ENCODE data around the gene TMEM219.

DNA sequence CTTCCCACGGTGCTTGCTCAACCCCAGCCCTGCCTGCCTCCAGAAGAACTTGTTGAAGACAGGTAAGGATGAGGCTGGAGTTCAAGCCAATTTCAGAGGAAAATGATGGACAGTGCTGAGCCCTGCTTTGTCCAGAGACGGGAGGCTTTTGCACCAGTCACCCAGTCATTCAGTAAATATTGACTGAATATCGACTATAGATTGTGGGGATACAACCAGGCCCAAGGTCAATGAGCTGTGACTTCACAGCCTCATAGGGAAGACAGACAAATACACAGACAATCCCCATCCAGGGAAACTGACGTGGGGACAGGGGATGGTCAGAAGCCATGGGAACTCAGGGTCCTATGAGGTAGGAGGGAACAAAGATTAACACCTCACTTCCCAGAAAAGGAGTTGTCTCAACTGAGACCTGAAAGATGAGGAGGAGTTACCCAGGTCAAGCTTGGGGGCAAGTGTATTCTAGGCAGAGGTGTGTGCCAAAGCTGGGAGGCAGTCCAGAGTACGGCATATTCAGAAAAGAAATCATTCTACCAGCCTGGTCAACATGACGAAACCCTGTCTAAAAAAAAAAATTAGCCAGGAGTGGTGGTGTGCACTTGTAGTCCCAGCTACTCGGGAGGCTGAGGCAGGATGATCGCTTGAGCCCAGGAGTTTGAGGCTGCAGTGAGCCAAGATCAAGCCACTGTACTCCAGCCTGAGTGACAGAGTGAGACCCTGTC is 54.8 kb downstream of the TMEM219 start:
- no peak for TF ChIP-seq POLR2A (IDR thresholded peaks at IDR 0.05; ENCODE audit: control extremely low read depth in 1 of 2, low read depth in 2 of 2, low read length in 2 of 2)
- TF ChIP-seq MAFK (IDR thresholded peaks at IDR 0.05; ENCODE audit: low read depth, low read length): no peak
- no peak for TF ChIP-seq CHD2 (IDR thresholded peaks at IDR 0.05; ENCODE audit: low read length)
- TF ChIP-seq EZH2 (IDR thresholded peaks at IDR 0.05; ENCODE audit: low read depth, low read length, severe bottlenecking): no peak
- TF ChIP-seq SIX5 (IDR thresholded peaks at IDR 0.05; ENCODE audit: low read depth, low read length): no peak
- TF ChIP-seq, protein P1, sequence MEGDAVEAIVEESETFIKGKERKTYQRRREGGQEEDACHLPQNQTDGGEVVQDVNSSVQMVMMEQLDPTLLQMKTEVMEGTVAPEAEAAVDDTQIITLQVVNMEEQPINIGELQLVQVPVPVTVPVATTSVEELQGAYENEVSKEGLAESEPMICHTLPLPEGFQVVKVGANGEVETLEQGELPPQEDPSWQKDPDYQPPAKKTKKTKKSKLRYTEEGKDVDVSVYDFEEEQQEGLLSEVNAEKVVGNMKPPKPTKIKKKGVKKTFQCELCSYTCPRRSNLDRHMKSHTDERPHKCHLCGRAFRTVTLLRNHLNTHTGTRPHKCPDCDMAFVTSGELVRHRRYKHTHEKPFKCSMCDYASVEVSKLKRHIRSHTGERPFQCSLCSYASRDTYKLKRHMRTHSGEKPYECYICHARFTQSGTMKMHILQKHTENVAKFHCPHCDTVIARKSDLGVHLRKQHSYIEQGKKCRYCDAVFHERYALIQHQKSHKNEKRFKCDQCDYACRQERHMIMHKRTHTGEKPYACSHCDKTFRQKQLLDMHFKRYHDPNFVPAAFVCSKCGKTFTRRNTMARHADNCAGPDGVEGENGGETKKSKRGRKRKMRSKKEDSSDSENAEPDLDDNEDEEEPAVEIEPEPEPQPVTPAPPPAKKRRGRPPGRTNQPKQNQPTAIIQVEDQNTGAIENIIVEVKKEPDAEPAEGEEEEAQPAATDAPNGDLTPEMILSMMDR (IDR thresholded peaks at IDR 0.05; ENCODE audit: control extremely low read depth in 1 of 3, insufficient read depth in 1 of 3, low read depth in 1 of 3, low read length in 3 of 3): no peak
- no peak for TF ChIP-seq ZNF274 (IDR thresholded peaks at IDR 0.05; ENCODE audit: borderline replicate concordance, extremely low read depth, low read length)
- TF ChIP-seq PHF8 (conservative IDR thresholded peaks at IDR 0.05; ENCODE audit: low read depth, low read length): no peak
- no peak for TF ChIP-seq YY1 (IDR thresholded peaks at IDR 0.05; ENCODE audit: low read depth, low read length)
- no peak for TF ChIP-seq KDM1A (IDR thresholded peaks at IDR 0.05; ENCODE audit: borderline replicate concordance, low read length)
- TF ChIP-seq, protein P2, sequence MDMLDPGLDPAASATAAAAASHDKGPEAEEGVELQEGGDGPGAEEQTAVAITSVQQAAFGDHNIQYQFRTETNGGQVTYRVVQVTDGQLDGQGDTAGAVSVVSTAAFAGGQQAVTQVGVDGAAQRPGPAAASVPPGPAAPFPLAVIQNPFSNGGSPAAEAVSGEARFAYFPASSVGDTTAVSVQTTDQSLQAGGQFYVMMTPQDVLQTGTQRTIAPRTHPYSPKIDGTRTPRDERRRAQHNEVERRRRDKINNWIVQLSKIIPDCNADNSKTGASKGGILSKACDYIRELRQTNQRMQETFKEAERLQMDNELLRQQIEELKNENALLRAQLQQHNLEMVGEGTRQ (IDR thresholded peaks at IDR 0.05; ENCODE audit: low read length): no peak

Measured in H1 (cell line).